ENCODE data around the gene RHBDF2. TPM values are rescaled to one million over a fixed set of nuclear protein-coding genes. Genes with fewer than 3 reads are reported as not detected.
"Not testable (repeated sequence)": the region's sequence is repeated elsewhere in the genome, so short reads cannot be mapped to it uniquely, and the experiment has no call there.

The RHBDF2 gene
- total and polyA plus RNA-seq, 4 donors, result 20.1 to 116 (median 39.6) TPM

DNA sequence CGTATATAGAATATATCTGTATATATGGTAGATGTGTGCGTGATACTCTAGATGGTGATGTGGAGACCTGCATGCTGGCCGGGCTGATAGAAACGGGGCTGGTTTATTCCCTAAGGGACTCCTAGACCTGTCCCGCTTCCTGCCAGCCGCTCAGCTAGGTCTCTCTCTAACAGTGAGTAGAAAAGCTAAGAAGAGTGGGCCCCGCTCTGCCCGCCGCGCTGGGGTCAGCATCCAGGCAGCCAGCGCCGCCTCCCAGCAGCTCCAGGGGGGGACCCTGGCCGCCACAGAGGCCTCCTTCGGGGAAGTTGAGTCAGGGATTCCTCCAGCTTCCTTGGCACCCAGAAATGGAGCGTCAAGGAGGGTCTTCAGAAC lies 26.9 kb upstream of the RHBDF2 start:
- TF ChIP-seq CTCF (IDR thresholded peaks at IDR 0.05; ENCODE audit: control extremely low read depth, extremely low read depth), result no peak
- H3K27me3 ChIP-seq (ENCODE audit: control insufficient read depth in 3 of 3, insufficient read depth in 3 of 3, low read length in 2 of 3), result no peaks in the 10 kb centered on the region
- no peaks in the 10 kb centered on the region for H3K9me3 ChIP-seq (ENCODE audit: control insufficient read depth in 4 of 4, insufficient read depth in 3 of 4, low read length in 3 of 4)
- peaks cover 0 to 4% (median 0%) of the 10 kb centered on the region in 4 donors for H3K36me3 ChIP-seq (ENCODE audit: control insufficient read depth in 4 of 4, insufficient read depth in 4 of 4, low read length in 4 of 4)
- peaks cover 0 to 62% (median 29%) of the 10 kb centered on the region in 5 donors for H3K4me1 ChIP-seq (ENCODE audit: control insufficient read depth in 5 of 5, insufficient read depth in 5 of 5, low read length in 5 of 5)
- ATAC-seq (ENCODE audit: insufficient read depth, low FRiP score) (no peak), DNase-seq (peak in 1 of 3 donors; percentile 34)
- H3K4me3 ChIP-seq, result no peak overlapping the region
- 58 to 65% methylated on average over 15 of the region's 15 CpGs for WGBS, 2 donors
- H3K27ac ChIP-seq (ENCODE audit: low read depth in 1 of 2, low read length in 1 of 2), result peak overlapping the region; percentile 94 to 96
- H3K9ac ChIP-seq (ENCODE audit: insufficient read depth in 1 of 2, low read length in 2 of 2), result no peak overlapping the region

GRCh38 chr17:76527430-76528111 lies 26.3 kb upstream of the RHBDF2 start:
- H3K36me3 ChIP-seq (ENCODE audit: control insufficient read depth in 4 of 4, insufficient read depth in 4 of 4, low read length in 4 of 4), result no peaks in the 10 kb centered on the region
- DNase-seq, result peak in 2 of 3 donors; percentile 51 to 62
- ATAC-seq (ENCODE audit: insufficient read depth, low FRiP score), result peak; percentile 16
- H3K27ac ChIP-seq (ENCODE audit: low read depth in 1 of 2, low read length in 1 of 2), result peak overlapping the region; percentile 54 to 74
- H3K27me3 ChIP-seq (ENCODE audit: control insufficient read depth in 3 of 3, insufficient read depth in 3 of 3, low read length in 2 of 3), result no peaks in the 10 kb centered on the region
- no peak for TF ChIP-seq CTCF (IDR thresholded peaks at IDR 0.05; ENCODE audit: control extremely low read depth, extremely low read depth)
- H3K4me3 ChIP-seq, result no peak overlapping the region
- peaks cover 0 to 66% (median 27%) of the 10 kb centered on the region in 5 donors for H3K4me1 ChIP-seq (ENCODE audit: control insufficient read depth in 5 of 5, insufficient read depth in 5 of 5, low read length in 5 of 5)
- H3K9ac ChIP-seq (ENCODE audit: insufficient read depth in 1 of 2, low read length in 2 of 2), result peak overlapping the region in 1 of 2 donors; percentile 47
- WGBS, 2 donors, result 10 to 16% methylated on average over 26 of the region's 26 CpGs
- no peaks in the 10 kb centered on the region for H3K9me3 ChIP-seq (ENCODE audit: control insufficient read depth in 4 of 4, insufficient read depth in 3 of 4, low read length in 3 of 4)

DNA sequence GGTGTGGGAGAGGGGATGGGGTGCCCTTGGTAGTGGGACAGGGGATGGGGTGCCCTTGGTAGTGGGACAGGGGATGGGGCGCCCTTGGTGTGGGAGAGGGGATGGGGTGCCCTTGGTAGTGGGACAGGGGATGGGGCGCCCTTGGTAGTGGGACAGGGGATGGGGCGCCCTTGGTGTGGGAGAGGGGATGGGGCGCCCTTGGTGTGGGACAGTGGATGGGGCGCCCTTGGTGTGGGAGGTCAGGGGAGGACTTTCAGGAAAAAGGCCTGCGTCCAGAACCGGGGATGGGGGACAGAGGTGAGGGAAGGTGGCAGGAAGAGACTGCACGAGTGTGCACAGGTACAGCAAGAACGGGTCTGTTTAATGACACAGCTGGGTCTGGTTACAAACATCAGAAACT lies 25.8 kb upstream of the RHBDF2 start:
- H3K4me1 ChIP-seq (ENCODE audit: control insufficient read depth in 5 of 5, insufficient read depth in 5 of 5, low read length in 5 of 5), result peaks cover 0 to 66% (median 27%) of the 10 kb centered on the region in 5 donors
- not testable (repeated sequence) for H3K4me3 ChIP-seq

GRCh38 chr17:76525513-76525833 lies 24.2 kb upstream of the RHBDF2 start:
- 86 to 93% methylated on average over 8 of the region's 8 CpGs for WGBS, 2 donors
- not testable (repeated sequence) for H3K9ac ChIP-seq (ENCODE audit: insufficient read depth in 1 of 2, low read length in 2 of 2); H3K4me3 ChIP-seq; H3K27me3 ChIP-seq (ENCODE audit: control insufficient read depth in 3 of 3, insufficient read depth in 3 of 3, low read length in 2 of 3); H3K27ac ChIP-seq (ENCODE audit: low read depth in 1 of 2, low read length in 1 of 2); DNase-seq; ATAC-seq (ENCODE audit: insufficient read depth, low FRiP score); H3K36me3 ChIP-seq (ENCODE audit: control insufficient read depth in 4 of 4, insufficient read depth in 4 of 4, low read length in 4 of 4); H3K9me3 ChIP-seq (ENCODE audit: control insufficient read depth in 4 of 4, insufficient read depth in 3 of 4, low read length in 3 of 4)
- H3K4me1 ChIP-seq (ENCODE audit: control insufficient read depth in 5 of 5, insufficient read depth in 5 of 5, low read length in 5 of 5), result peaks cover 0 to 54% (median 23%) of the 10 kb centered on the region in 5 donors

More for the DNA sequence above, 25.8 kb upstream of the RHBDF2 start:
- H3K36me3 ChIP-seq (ENCODE audit: control insufficient read depth in 4 of 4, insufficient read depth in 4 of 4, low read length in 4 of 4); H3K9me3 ChIP-seq (ENCODE audit: control insufficient read depth in 4 of 4, insufficient read depth in 3 of 4, low read length in 3 of 4); H3K27me3 ChIP-seq (ENCODE audit: control insufficient read depth in 3 of 3, insufficient read depth in 3 of 3, low read length in 2 of 3); ATAC-seq (ENCODE audit: insufficient read depth, low FRiP score); DNase-seq: not testable (repeated sequence)
- Histone ChIP-seq H3K27ac (ENCODE audit: low read depth in 1 of 2, low read length in 1 of 2) (peak overlapping the region; percentile 54 to 74), H3K9ac (ENCODE audit: insufficient read depth in 1 of 2, low read length in 2 of 2) (peak overlapping the region in 1 of 2 donors; percentile 47)
- 69 to 81% methylated on average over 9 of the region's 9 CpGs for WGBS, 2 donors

Data from lung (tissue), 12 donors.